Natural killer cell (primary cell): ENCODE measurements around the gene MTFP1. TPM values are rescaled to one million over a fixed set of nuclear protein-coding genes. Genes with fewer than 3 reads are reported as not detected.

Experiments used
- ATAC-seq, 3 donors: fragments of 150-1000 bp in 2 of 3; fragments of 200-7000 bp in 1 of 3; cut with Tn5 transposase; 1 replicate in 1 of 3; 2 replicates in 2 of 3; pipeline ENCODE4 v1.10.0; 2021; ENCODE audit warnings: mild to moderate bottlenecking in 2 of 3, moderate library complexity in 2 of 3
- DNase-seq, 2 donors: peaks; one replicate each; pipeline versions ENCODE4 v3.0.0 to v3.0.0-alpha.2; 2013 to 2021; ENCODE audit warnings: mixed read lengths in 1 of 2
- H3K27ac ChIP-seq: one replicate; pipeline ENCODE4 v1.5.1; 2013; ENCODE audit warnings: mild to moderate bottlenecking, low read length
- H3K27me3 ChIP-seq: one replicate; pipeline ENCODE4 v1.6.1; 2013; ENCODE audit warnings: low read length; ENCODE audit not compliant: control insufficient read depth, insufficient read depth
- H3K36me3 ChIP-seq: one replicate; pipeline ENCODE4 v1.6.1; 2013; ENCODE audit warnings: low read length; ENCODE audit not compliant: control insufficient read depth, insufficient read depth
- H3K4me1 ChIP-seq: one replicate; pipeline ENCODE4 v1.6.1; 2013; ENCODE audit warnings: low read length; ENCODE audit not compliant: control insufficient read depth, insufficient read depth
- H3K4me3 ChIP-seq: one replicate; pipeline ENCODE4 v1.5.1; 2013; ENCODE audit warnings: low read length
- H3K9me3 ChIP-seq: one replicate; pipeline ENCODE4 v1.6.1; 2013; ENCODE audit warnings: low read length; ENCODE audit not compliant: control insufficient read depth, insufficient read depth
- H3K27ac Mint-ChIP-seq, 2 donors: one replicate each; pipeline ENCODE4 v1.8.0; 2022; ENCODE audit warnings: mild to moderate bottlenecking in 2 of 2, mixed read lengths in 2 of 2, moderate library complexity in 1 of 2
- H3K27me3 Mint-ChIP-seq, 2 donors: one replicate each; pipeline ENCODE4 v1.8.0; 2022; ENCODE audit warnings: low read depth in 2 of 2, mixed read lengths in 2 of 2
- H3K36me3 Mint-ChIP-seq: one replicate; pipeline ENCODE4 v1.8.0; 2022; ENCODE audit warnings: mixed read lengths
- H3K4me1 Mint-ChIP-seq, 2 donors: one replicate each; pipeline ENCODE4 v1.8.0; 2022; ENCODE audit warnings: mixed read lengths in 2 of 2
- H3K4me3 Mint-ChIP-seq: one replicate; pipeline ENCODE4 v1.8.0; 2022; ENCODE audit warnings: mild to moderate bottlenecking, moderate library complexity, mixed read lengths
- H3K9me3 Mint-ChIP-seq, 2 donors: one replicate each; pipeline ENCODE4 v1.8.0; 2022; ENCODE audit warnings: mixed read lengths in 2 of 2
- WGBS: methylation state at CpG from one replicate; pipeline ENCODE4 v1.1.7; 2013; ENCODE audit warnings: missing lambda C conversion rate; ENCODE audit not compliant: insufficient coverage; 5-methylcytosine and 5-hydroxymethylcytosine counted together
- intact Hi-C: fragments of 100-400 bp; cut with micrococcal nuclease; formaldehyde crosslinking; loops from one replicate; pipeline ENCODE4 v1.14.2; 2022
- total RNA-seq, 4 donors: library from RNA; stranded (reverse); fragments of 120-200 nt in 1 of 4; gene quantifications; one replicate each; pipeline versions ENCODE4 v1.2.3 to v1.2.4, GENCODE V29; 2013 to 2022
- TF ChIP-seq, protein P1 (sequence below): fragments of 200-600 bp; IDR thresholded peaks from one replicate; pipeline ENCODE4 v1.8.0; 2022; ENCODE audit warnings: antibody characterized with exemption

MTFP1 gene
- total RNA-seq, 3 donors from 2014 or later (not counting 1 experiment from before 2014, with no cell fraction given), result 15.7 to 17.5 (median 17.2) TPM

- Histone ChIP-seq H3K27ac (peak overlapping the region; percentile 73), H3K4me1 (peaks cover 46% of the 10 kb centered on the region), H3K27me3 (no peaks in the 10 kb centered on the region), H3K36me3 (peaks cover 3% of the 10 kb centered on the region), H3K4me3 (peak overlapping the region; percentile 63), H3K9me3 (no peaks in the 10 kb centered on the region)
- DNase-seq (no peak), ATAC-seq (no peak)
- Mint-ChIP-seq H3K4me3 (peak overlapping the region; percentile 90), H3K36me3 (no peaks in the 10 kb centered on the region), H3K27me3 (no peaks in the 10 kb centered on the region), H3K9me3 (no peaks in the 10 kb centered on the region), H3K4me1 (peaks cover 41 to 55% of the 10 kb centered on the region in 2 donors), H3K27ac (peak overlapping the region; percentile 93 to 94)
- intact Hi-C loops, result loop anchor here (2.0 kb wide), 1 partner anchor 68 kb away; the partner anchor contains the start of genes CCDC157 and SF3A1
- WGBS, result 26% methylated on average over 9 of the region's 9 CpGs
- TF ChIP-seq, protein P1, sequence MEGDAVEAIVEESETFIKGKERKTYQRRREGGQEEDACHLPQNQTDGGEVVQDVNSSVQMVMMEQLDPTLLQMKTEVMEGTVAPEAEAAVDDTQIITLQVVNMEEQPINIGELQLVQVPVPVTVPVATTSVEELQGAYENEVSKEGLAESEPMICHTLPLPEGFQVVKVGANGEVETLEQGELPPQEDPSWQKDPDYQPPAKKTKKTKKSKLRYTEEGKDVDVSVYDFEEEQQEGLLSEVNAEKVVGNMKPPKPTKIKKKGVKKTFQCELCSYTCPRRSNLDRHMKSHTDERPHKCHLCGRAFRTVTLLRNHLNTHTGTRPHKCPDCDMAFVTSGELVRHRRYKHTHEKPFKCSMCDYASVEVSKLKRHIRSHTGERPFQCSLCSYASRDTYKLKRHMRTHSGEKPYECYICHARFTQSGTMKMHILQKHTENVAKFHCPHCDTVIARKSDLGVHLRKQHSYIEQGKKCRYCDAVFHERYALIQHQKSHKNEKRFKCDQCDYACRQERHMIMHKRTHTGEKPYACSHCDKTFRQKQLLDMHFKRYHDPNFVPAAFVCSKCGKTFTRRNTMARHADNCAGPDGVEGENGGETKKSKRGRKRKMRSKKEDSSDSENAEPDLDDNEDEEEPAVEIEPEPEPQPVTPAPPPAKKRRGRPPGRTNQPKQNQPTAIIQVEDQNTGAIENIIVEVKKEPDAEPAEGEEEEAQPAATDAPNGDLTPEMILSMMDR, result no peak
Measured at GRCh38 chr22:30425327-30425615, 297 bp upstream of the MTFP1 start.

GRCh38 chr22:30426388-30427353 lies 1.1 kb downstream of the MTFP1 start:
- Mint-ChIP-seq H3K4me3 (peak overlapping the region; percentile 90), H3K4me1 (peaks cover 41 to 54% of the 10 kb centered on the region in 2 donors), H3K27me3 (no peaks in the 10 kb centered on the region), H3K36me3 (no peaks in the 10 kb centered on the region), H3K9me3 (no peaks in the 10 kb centered on the region), H3K27ac (peak overlapping the region; percentile 93 to 94)
- ATAC-seq, result peak; percentile 24 to 54 (median 32)
- peak overlapping the region; percentile 63 for H3K4me3 ChIP-seq
- peak overlapping the region; percentile 73 for H3K27ac ChIP-seq
- 66% methylated on average over 29 of the region's 29 CpGs for WGBS
- no peaks in the 10 kb centered on the region for H3K27me3 ChIP-seq
- TF ChIP-seq, protein P1, result peak; percentile 52
- peaks cover 46% of the 10 kb centered on the region for H3K4me1 ChIP-seq
- peak; percentile 69 to 95 for DNase-seq
- H3K36me3 ChIP-seq, result peaks cover 3% of the 10 kb centered on the region
- H3K9me3 ChIP-seq, result no peaks in the 10 kb centered on the region
- intact Hi-C loops, result loop anchor here (1.0 kb wide), 1 partner anchor 35 kb away; no protein-coding TSS in a partner anchor

DNA sequence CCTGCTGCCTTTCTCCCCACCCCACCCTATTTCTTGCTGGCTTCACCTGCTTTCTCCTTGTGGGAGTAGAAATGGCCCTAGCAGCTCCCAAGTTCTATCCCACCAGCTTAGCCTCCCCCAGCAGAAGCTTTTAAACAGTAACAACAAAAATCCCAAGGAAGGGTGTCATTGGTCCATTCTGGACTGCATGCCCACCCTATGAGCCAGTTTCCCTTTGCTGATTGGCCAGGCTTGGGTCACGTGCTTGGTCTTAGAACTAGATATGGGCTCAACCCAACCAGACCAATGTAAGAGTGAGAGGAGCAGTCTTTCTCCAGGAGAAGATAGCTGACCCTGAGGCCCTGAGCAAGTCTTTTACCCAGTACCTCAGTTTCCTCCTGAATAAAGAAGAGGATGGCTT lies 2.3 kb downstream of the MTFP1 start:
- H3K4me1 ChIP-seq, result peaks cover 39% of the 10 kb centered on the region
- no peaks in the 10 kb centered on the region for H3K36me3 Mint-ChIP-seq
- H3K36me3 ChIP-seq, result peaks cover 3% of the 10 kb centered on the region
- H3K27me3 ChIP-seq, result no peaks in the 10 kb centered on the region
- peaks cover 32 to 42% of the 10 kb centered on the region in 2 donors for H3K4me1 Mint-ChIP-seq
- DNase-seq (no peak), ATAC-seq (no peak)
- 100% methylated on average over 1 of the region's 1 CpG for WGBS
- H3K27ac ChIP-seq, result no peak overlapping the region
- TF ChIP-seq, protein P1, result no peak
- peak overlapping the region in 1 of 2 donors; percentile 93 for H3K27ac Mint-ChIP-seq
- no peak overlapping the region for H3K4me3 ChIP-seq
- intact Hi-C loops, result no loop called here
- no peaks in the 10 kb centered on the region for H3K27me3 Mint-ChIP-seq
- H3K9me3 ChIP-seq, result no peaks in the 10 kb centered on the region
- H3K4me3 Mint-ChIP-seq, result peak overlapping the region; percentile 13
- H3K9me3 Mint-ChIP-seq, result no peaks in the 10 kb centered on the region
